Measurements from ENCODE around the gene CHIT1. TPM values are rescaled to one million over a fixed set of nuclear protein-coding genes. Genes with fewer than 3 reads are reported as not detected.

Gene CHIT1
- total and polyA plus RNA-seq, 9 of the 15 experiments (the other 6 are each of a cell fraction or from before 2014, with no cell fraction given): not detected

DNA sequence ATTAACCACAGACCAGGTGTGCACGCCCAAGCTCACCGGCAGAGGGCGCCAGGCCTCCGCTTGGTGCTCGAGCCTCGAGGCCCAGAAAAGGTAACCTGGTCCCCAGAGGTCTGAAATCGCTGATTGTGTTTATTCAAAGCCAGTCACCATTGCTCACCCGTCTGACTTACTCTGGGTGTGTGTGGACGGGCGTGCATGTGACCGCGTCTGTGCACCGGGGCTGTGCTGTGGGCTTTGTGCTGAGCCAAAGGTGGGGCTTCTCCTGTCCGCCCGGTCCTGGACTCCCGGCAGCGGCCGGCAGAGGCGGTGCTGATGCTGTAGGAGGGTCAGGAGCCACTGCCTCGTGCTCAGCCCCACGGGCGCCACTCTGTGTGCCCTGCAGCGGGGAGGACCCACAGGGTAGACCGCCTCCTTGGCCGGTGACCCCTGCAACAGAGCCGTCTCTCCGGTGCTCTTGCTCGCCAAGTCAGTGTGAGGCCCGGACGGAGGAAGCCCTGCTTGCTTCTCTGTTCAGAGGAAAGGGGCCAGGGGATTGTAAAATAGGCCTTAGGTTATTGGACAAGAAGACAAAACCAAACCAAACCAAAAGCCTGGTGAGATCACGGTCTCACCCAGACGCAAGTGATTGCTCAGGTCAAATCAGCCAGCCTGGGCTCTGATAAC lies 43.9 kb upstream of the CHIT1 start (continued):
- TF ChIP-seq HNRNPLL (IDR thresholded peaks at IDR 0.05; ENCODE audit: low read depth, low read length, poor library complexity, severe bottlenecking) (no peak), ZNF830 (CRISPR knock-in tag; IDR thresholded peaks at IDR 0.05) (no peak), RBM17 (IDR thresholded peaks at IDR 0.05; ENCODE audit: borderline replicate concordance, low read depth, low read length) (no peak), RBM25 (IDR thresholded peaks at IDR 0.05; ENCODE audit: low read depth, low read length, severe bottlenecking) (no peak), CBX8 (IDR thresholded peaks at IDR 0.05; ENCODE audit: borderline replicate concordance, extremely low read depth, low read depth, low read length, poor library complexity, severe bottlenecking) (no peak), TEAD4 (IDR thresholded peaks at IDR 0.05; ENCODE audit: low read length) (no peak), TEAD4 (CRISPR knock-in tag; IDR thresholded peaks at IDR 0.05; ENCODE audit: borderline replicate concordance) (no peak), XRCC4 (IDR thresholded peaks at IDR 0.05; ENCODE audit: extremely low read depth, insufficient read depth, insufficient read length) (no peak), GTF2F1 (IDR thresholded peaks at IDR 0.05; ENCODE audit: low read depth, low read length) (no peak), NFE2 (IDR thresholded peaks at IDR 0.05; ENCODE audit: low read depth) (peak; percentile 13; the same call in 1 of the 2 replicates), XRCC3 (IDR thresholded peaks at IDR 0.05) (no peak), LCOR (CRISPR knock-in tag; IDR thresholded peaks at IDR 0.05) (peak; percentile 83; the same call in 1 of the 2 replicates), SRSF9 (IDR thresholded peaks at IDR 0.05; ENCODE audit: borderline replicate concordance, low read depth, low read length) (no peak), MECOM (CRISPR knock-in tag; IDR thresholded peaks at IDR 0.05) (no peak), HEY1 (CRISPR knock-in tag; IDR thresholded peaks at IDR 0.05; ENCODE audit: borderline replicate concordance) (no peak), XRCC5 (IDR thresholded peaks at IDR 0.05; ENCODE audit: low read depth, low read length) (peak; percentile 87)
- TF ChIP-seq, protein P1, sequence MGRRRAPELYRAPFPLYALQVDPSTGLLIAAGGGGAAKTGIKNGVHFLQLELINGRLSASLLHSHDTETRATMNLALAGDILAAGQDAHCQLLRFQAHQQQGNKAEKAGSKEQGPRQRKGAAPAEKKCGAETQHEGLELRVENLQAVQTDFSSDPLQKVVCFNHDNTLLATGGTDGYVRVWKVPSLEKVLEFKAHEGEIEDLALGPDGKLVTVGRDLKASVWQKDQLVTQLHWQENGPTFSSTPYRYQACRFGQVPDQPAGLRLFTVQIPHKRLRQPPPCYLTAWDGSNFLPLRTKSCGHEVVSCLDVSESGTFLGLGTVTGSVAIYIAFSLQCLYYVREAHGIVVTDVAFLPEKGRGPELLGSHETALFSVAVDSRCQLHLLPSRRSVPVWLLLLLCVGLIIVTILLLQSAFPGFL (CRISPR knock-in tag; IDR thresholded peaks at IDR 0.05): no peak
